ENCODE data around the gene GRIK3. TPM values are rescaled to one million over a fixed set of nuclear protein-coding genes. Genes with fewer than 3 reads are reported as not detected.

The GRIK3 gene
- total RNA-seq, 2 experiments from 2014 or later, result not detected

DNA sequence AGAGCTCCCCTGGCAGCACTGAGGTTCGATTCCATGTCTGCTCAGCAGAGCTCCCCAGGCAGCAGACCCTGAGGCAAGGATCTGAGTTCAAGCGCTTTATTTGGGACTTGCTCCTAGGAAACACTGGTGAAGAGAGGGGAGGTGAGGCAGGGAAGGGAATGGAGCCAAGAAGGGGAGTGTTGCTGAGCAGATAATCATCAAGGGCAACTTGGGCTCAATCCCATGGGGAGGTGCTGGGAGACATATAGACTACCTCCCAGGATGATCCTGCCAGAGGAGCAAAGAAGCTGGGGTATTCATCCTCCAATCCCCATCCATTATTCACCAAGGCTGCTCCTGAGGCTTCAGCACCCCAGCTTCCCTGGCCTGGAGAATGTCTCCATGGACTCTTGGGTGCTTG lies 47.0 kb downstream of the GRIK3 start:
- DNase-seq, result no peak
- no peaks in the 10 kb centered on the region for H3K9me3 Mint-ChIP-seq (ENCODE audit: low read depth)
- no peak overlapping the region for H3K4me3 Mint-ChIP-seq
- ChIA-PET POLR2A (no interaction called here), CTCF (no interaction called here)
- no peak overlapping the region for H3K27ac Mint-ChIP-seq
- H3K36me3 Mint-ChIP-seq (ENCODE audit: low read depth), result no peaks in the 10 kb centered on the region
- intact Hi-C loops (cut with DNase I, micrococcal nuclease), result no loop called here
- peaks cover 12% of the 10 kb centered on the region for H3K27me3 Mint-ChIP-seq
- no peak for ATAC-seq
- H3K4me1 Mint-ChIP-seq, result no peaks in the 10 kb centered on the region

GRCh38 chr1:36986241-36986985 lies 47.9 kb downstream of the GRIK3 start:
- ATAC-seq (no peak), DNase-seq (no peak)
- POLR2A ChIA-PET, result no interaction called here
- H3K4me3 Mint-ChIP-seq, result no peak overlapping the region
- H3K27ac Mint-ChIP-seq, result no peak overlapping the region
- peaks cover 12% of the 10 kb centered on the region for H3K27me3 Mint-ChIP-seq
- H3K36me3 Mint-ChIP-seq (ENCODE audit: low read depth), result no peaks in the 10 kb centered on the region
- no peaks in the 10 kb centered on the region for H3K9me3 Mint-ChIP-seq (ENCODE audit: low read depth)
- intact Hi-C loops (cut with DNase I, micrococcal nuclease), result no loop called here
- CTCF ChIA-PET, result interaction anchor here (1.0 kb wide), 1 partner anchor 11 kb away, joined by 3 read pairs; no protein-coding TSS in a partner anchor
- H3K4me1 Mint-ChIP-seq, result no peaks in the 10 kb centered on the region

DNA sequence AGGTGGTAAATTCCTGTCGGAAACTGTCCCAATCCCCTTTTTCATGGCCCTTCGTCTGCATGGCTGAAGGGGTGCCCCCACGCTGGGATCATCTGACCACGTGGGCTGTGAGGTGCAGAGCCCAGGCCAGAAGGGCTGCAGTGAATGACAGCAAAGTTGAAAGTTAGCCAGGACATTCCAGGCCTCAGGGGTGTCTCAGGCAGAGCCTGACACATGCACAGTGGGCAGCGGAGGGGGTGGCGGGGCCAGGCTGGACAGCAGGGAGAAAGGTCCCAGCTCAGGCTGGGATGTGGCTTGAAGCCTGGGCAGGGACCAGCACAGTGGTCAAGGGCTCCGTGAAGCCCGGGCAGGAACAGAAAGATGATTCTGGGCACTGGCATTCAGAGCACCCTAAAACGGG lies 49.6 kb downstream of the GRIK3 start:
- intact Hi-C loops (cut with DNase I, micrococcal nuclease), result no loop called here
- H3K27ac Mint-ChIP-seq, result no peak overlapping the region

DNA sequence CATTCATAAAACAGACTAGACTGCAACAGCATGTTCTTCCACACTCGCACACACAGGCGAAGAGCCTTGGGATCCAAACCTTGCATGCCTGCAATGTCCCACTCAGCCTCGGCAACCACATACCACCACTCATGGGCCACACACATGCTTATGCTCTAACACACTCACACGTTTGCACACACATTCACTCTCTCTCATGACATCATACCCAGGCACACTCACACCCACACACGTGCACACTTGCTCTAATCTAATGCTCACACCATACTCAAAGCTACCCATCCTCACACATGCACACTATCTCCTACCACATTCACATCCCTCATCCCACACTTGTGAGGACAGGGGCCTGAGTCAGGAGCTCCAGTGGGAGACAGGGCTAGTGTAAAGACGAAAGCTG lies 50.3 kb downstream of the GRIK3 start:
- Mint-ChIP-seq H3K27me3 (peaks cover 19% of the 10 kb centered on the region), H3K4me1 (no peaks in the 10 kb centered on the region), H3K27ac (no peak overlapping the region), H3K9me3 (ENCODE audit: low read depth) (no peaks in the 10 kb centered on the region), H3K4me3 (no peak overlapping the region), H3K36me3 (ENCODE audit: low read depth) (no peaks in the 10 kb centered on the region)
- POLR2A ChIA-PET, result no interaction called here
- DNase-seq, result no peak
- intact Hi-C loops (cut with DNase I, micrococcal nuclease), result no loop called here
- CTCF ChIA-PET, result no interaction called here
- ATAC-seq, result no peak

More for the DNA sequence above, 49.6 kb downstream of the GRIK3 start:
- ChIA-PET CTCF (no interaction called here), POLR2A (no interaction called here)
- Mint-ChIP-seq H3K4me3 (no peak overlapping the region), H3K4me1 (no peaks in the 10 kb centered on the region), H3K9me3 (ENCODE audit: low read depth) (no peaks in the 10 kb centered on the region), H3K36me3 (ENCODE audit: low read depth) (no peaks in the 10 kb centered on the region), H3K27me3 (peaks cover 21% of the 10 kb centered on the region)
- ATAC-seq (no peak), DNase-seq (no peak)

GRCh38 chr1:36982709-36983108 lies 51.6 kb downstream of the GRIK3 start:
- ChIA-PET POLR2A (no interaction called here), CTCF (no interaction called here)
- H3K36me3 Mint-ChIP-seq (ENCODE audit: low read depth), result no peaks in the 10 kb centered on the region
- no peak overlapping the region for H3K4me3 Mint-ChIP-seq
- H3K27me3 Mint-ChIP-seq, result peaks cover 18% of the 10 kb centered on the region
- no peaks in the 10 kb centered on the region for H3K4me1 Mint-ChIP-seq
- no peak for DNase-seq
- no peak overlapping the region for H3K27ac Mint-ChIP-seq
- no peak for ATAC-seq
- intact Hi-C loops (cut with DNase I, micrococcal nuclease), result no loop called here
- peaks cover 6% of the 10 kb centered on the region for H3K9me3 Mint-ChIP-seq (ENCODE audit: low read depth)

- no peak for ATAC-seq
- intact Hi-C loops (cut with DNase I, micrococcal nuclease), result no loop called here
These were observed 52.3 kb downstream of the GRIK3 start for GRCh38 chr1:36981771-36982622.

GRCh38 chr1:36981126-36981525 lies 53.2 kb downstream of the GRIK3 start:
- H3K36me3 Mint-ChIP-seq (ENCODE audit: low read depth), result no peaks in the 10 kb centered on the region
- no peaks in the 10 kb centered on the region for H3K4me1 Mint-ChIP-seq
- peaks cover 16% of the 10 kb centered on the region for H3K27me3 Mint-ChIP-seq
- ChIA-PET POLR2A (no interaction called here), CTCF (no interaction called here)
- intact Hi-C loops (cut with DNase I, micrococcal nuclease), result no loop called here
- ATAC-seq, result no peak
- H3K27ac Mint-ChIP-seq, result no peak overlapping the region
- no peak for DNase-seq
- H3K4me3 Mint-ChIP-seq, result no peak overlapping the region
- H3K9me3 Mint-ChIP-seq (ENCODE audit: low read depth), result peaks cover 6% of the 10 kb centered on the region

More at GRCh38 chr1:36981771-36982622, 52.3 kb downstream of the GRIK3 start:
- DNase-seq, result no peak
- POLR2A ChIA-PET, result no interaction called here
- Mint-ChIP-seq H3K36me3 (ENCODE audit: low read depth) (no peaks in the 10 kb centered on the region), H3K27me3 (peaks cover 18% of the 10 kb centered on the region), H3K4me1 (no peaks in the 10 kb centered on the region), H3K9me3 (ENCODE audit: low read depth) (peaks cover 6% of the 10 kb centered on the region), H3K27ac (no peak overlapping the region), H3K4me3 (no peak overlapping the region)
- CTCF ChIA-PET, result no interaction called here

- CTCF ChIA-PET, result no interaction called here
- H3K9me3 Mint-ChIP-seq (ENCODE audit: low read depth), result peaks cover 6% of the 10 kb centered on the region
- POLR2A ChIA-PET, result no interaction called here
- DNase-seq (no peak), ATAC-seq (no peak)
- no peak overlapping the region for H3K4me3 Mint-ChIP-seq
- intact Hi-C loops (cut with DNase I, micrococcal nuclease), result no loop called here
- no peak overlapping the region for H3K27ac Mint-ChIP-seq
- no peaks in the 10 kb centered on the region for H3K36me3 Mint-ChIP-seq (ENCODE audit: low read depth)
- H3K4me1 Mint-ChIP-seq, result no peaks in the 10 kb centered on the region
- H3K27me3 Mint-ChIP-seq, result peaks cover 10% of the 10 kb centered on the region
These were observed 56.4 kb downstream of the GRIK3 start for GRCh38 chr1:36977731-36978406.

DNA sequence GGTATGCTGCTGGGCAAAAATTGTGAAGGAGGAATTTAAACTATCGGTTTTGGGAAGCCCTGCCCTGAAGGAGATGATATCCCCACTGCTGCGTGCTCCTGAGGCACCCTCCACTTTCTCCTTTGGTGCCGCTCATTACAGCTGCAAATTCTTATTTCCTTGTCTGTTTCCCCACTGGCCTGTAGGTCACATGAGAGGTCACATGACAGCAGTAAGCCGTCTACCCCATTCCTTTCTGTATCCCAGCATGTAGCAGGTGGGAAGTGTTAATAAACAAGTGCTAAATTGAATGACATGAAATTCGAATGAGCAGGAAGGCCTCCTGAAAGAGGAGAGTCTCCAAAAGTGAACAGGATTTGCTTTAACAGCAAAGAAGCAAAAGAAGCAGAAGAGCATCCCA lies 58.7 kb downstream of the GRIK3 start:
- CTCF ChIA-PET, result no interaction called here

DNA sequence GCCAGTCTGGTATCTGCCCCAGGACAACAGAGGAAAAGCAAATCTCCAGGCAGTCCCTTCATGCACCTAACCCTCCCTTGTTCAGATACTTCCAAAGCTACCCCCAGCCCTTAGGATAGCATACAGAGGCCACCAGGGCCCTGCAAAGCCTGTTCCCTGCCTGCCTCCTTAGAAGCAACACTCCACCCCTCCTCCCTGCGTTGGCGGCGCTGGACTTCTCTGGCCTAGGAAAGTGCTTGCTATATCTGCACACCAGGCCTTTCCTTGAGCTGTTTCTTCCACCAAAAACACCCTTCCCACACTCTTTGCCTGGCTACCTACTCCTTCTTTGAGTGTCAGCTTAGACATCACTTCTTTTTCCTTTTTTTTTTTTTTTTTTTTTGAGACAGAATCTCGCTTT lies 61.3 kb downstream of the GRIK3 start:
- Mint-ChIP-seq H3K4me1 (no peaks in the 10 kb centered on the region), H3K9me3 (ENCODE audit: low read depth) (peaks cover under 1% of the 10 kb centered on the region), H3K27me3 (no peaks in the 10 kb centered on the region), H3K4me3 (no peak overlapping the region), H3K27ac (no peak overlapping the region), H3K36me3 (ENCODE audit: low read depth) (no peaks in the 10 kb centered on the region)
- POLR2A ChIA-PET, result no interaction called here
- intact Hi-C loops (cut with DNase I, micrococcal nuclease), result no loop called here
- DNase-seq (no peak), ATAC-seq (no peak)
- CTCF ChIA-PET, result no interaction called here

More for the DNA sequence above, 58.7 kb downstream of the GRIK3 start:
- POLR2A ChIA-PET, result no interaction called here
- Mint-ChIP-seq H3K9me3 (ENCODE audit: low read depth) (peaks cover 6% of the 10 kb centered on the region), H3K27ac (no peak overlapping the region), H3K36me3 (ENCODE audit: low read depth) (no peaks in the 10 kb centered on the region), H3K4me1 (no peaks in the 10 kb centered on the region), H3K4me3 (no peak overlapping the region), H3K27me3 (peaks cover 7% of the 10 kb centered on the region)
- intact Hi-C loops (cut with DNase I, micrococcal nuclease), result no loop called here
- DNase-seq (no peak), ATAC-seq (no peak)

DNA sequence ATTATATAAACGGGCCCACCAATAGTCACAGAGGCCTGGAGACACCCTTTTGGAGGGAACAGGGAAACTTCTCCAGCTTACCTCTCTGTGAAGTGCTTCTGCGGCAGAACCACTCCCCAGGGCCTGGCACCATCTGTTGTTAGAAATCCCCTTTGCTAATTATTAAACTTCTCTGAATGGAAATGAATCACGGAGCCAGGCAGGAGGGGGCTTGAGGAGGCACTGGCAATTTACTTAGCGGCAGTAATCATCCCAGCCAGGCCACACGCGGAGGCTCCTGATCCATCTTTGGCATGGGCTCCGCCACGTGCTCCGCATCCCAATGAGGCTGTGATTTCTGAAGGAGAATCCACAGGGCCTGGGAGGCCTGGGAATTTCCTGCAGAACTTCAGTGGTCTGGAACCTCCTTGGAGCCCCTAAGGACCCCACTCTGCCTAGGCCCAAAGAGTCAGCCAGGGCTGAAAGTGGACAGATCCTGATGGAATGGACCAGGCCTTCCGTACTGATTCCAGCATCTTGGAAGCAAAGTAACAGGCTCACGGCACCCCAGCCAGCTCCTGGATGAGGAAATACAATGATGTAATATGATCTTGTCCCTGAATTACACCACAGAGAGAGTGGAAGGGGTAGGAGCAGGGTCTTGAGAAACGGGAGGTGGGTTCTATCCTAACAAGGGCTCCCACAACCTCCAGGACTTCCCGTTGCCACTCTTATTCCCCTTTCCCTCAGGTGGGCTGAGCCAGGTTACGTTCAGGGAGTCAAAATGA lies 62.3 kb downstream of the GRIK3 start:
- DNase-seq (no peak), ATAC-seq (no peak)
- Mint-ChIP-seq H3K4me1 (no peaks in the 10 kb centered on the region), H3K27ac (no peak overlapping the region), H3K36me3 (ENCODE audit: low read depth) (no peaks in the 10 kb centered on the region), H3K27me3 (no peaks in the 10 kb centered on the region), H3K9me3 (ENCODE audit: low read depth) (no peaks in the 10 kb centered on the region), H3K4me3 (no peak overlapping the region)
- intact Hi-C loops (cut with DNase I, micrococcal nuclease), result no loop called here
- POLR2A ChIA-PET, result no interaction called here
- CTCF ChIA-PET, result no interaction called here
